NCI-H187 (cell line): Measurements from ENCODE around the gene CNTN1.

Experiments used
- DNase-seq, 2 experiments: peaks; one replicate each; lab custom pipeline; 2025; lab: John Stamatoyannopoulos, UW

CNTN1 gene

GRCh38 chr12:40770781-40771180 is 78.5 kb downstream of the CNTN1 start:
- DNase-seq = no peak

GRCh38 chr12:40775661-40776060 is 83.4 kb downstream of the CNTN1 start:
- no peak for DNase-seq

GRCh38 chr12:40784102-40784501 is 91.9 kb downstream of the CNTN1 start:
- no peak for DNase-seq

GRCh38 chr12:40788276-40788675 is 96.0 kb downstream of the CNTN1 start:
- no peak for DNase-seq

GRCh38 chr12:40792792-40793386 is 100.7 kb downstream of the CNTN1 start:
- no peak for DNase-seq

GRCh38 chr12:40793471-40793870 is 101.2 kb downstream of the CNTN1 start:
- no peak for DNase-seq

- DNase-seq = no peak
Measured at GRCh38 chr12:40794087-40794486, 101.8 kb downstream of the CNTN1 start.

- no peak for DNase-seq
Measured at GRCh38 chr12:40801082-40801481, 108.8 kb downstream of the CNTN1 start.

- DNase-seq = no peak
Measured at GRCh38 chr12:40801861-40802260, 109.6 kb downstream of the CNTN1 start.

GRCh38 chr12:40802656-40803055 is 110.4 kb downstream of the CNTN1 start:
- no peak for DNase-seq

- DNase-seq = peak in 1 of 2 experiments; percentile 62
Measured at GRCh38 chr12:40819436-40820108, 127.3 kb downstream of the CNTN1 start.

- DNase-seq = no peak
Measured at GRCh38 chr12:40820794-40821484, 128.7 kb downstream of the CNTN1 start.

GRCh38 chr12:40825156-40825555 is 132.9 kb downstream of the CNTN1 start:
- DNase-seq = no peak

- DNase-seq = no peak
Measured at GRCh38 chr12:40827683-40828592, 135.7 kb downstream of the CNTN1 start.

GRCh38 chr12:40828593-40828990 is 136.4 kb downstream of the CNTN1 start:
- DNase-seq = no peak

- no peak for DNase-seq
Measured at GRCh38 chr12:40829738-40830144, 137.5 kb downstream of the CNTN1 start.

GRCh38 chr12:40831916-40832315 is 139.7 kb downstream of the CNTN1 start:
- no peak for DNase-seq

- no peak for DNase-seq
Measured at GRCh38 chr12:40832668-40833067, 140.4 kb downstream of the CNTN1 start.

- DNase-seq = no peak
Measured at GRCh38 chr12:40833818-40834217, 141.6 kb downstream of the CNTN1 start.

- no peak for DNase-seq
Measured at GRCh38 chr12:40834321-40834720, 142.1 kb downstream of the CNTN1 start.

GRCh38 chr12:40837891-40838429 is 145.7 kb downstream of the CNTN1 start:
- no peak for DNase-seq

GRCh38 chr12:40843495-40843894 is 151.3 kb downstream of the CNTN1 start:
- DNase-seq = no peak
